ENCODE data around the gene C1orf216. TPM values are rescaled to one million over a fixed set of nuclear protein-coding genes. Genes with fewer than 3 reads are reported as not detected.

The C1orf216 gene
- total RNA-seq, 1 experiment from 2014 or later: 10.1 TPM

DNA sequence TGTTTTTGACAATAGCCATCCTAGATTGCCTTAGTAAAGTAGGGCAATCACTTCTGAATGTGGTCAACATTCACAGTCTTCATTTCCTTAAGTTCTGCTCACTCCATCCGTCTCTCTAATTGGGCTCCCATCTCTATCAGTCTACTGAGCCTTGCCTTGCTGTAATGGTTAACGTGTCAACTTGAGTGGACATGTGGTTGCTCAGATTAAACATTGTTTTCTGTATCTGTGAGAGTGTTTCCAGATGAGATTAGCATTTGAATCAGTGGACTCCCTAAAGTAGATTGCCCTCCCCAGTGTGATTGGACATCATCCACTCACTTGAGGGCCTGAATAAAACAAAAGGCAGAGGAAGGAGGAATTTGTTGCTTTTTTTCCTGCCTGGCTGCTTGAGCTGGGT, 26.4 kb downstream of the C1orf216 start:
- ChIA-PET POLR2A (no interaction called here), CTCF (interaction anchor here (1.0 kb wide), 1 partner anchor 23 kb away, joined by 3 read pairs; no protein-coding TSS in a partner anchor)
- Mint-ChIP-seq H3K9me3 (peaks cover 4% of the 10 kb centered on the region; the same call in 1 of the 2 replicates), H3K27ac (no peak overlapping the region), H3K27me3 (ENCODE audit: low read depth) (peaks cover 4% of the 10 kb centered on the region; the same call in 1 of the 2 replicates), H3K36me3 (no peaks in the 10 kb centered on the region), H3K4me1 (peaks cover 24% of the 10 kb centered on the region), H3K4me3 (no peak overlapping the region)
- TF ChIP-seq TCF7 (CRISPR knock-in tag; IDR thresholded peaks at IDR 0.05; ENCODE audit: low read depth) (no peak), NFATC4 (CRISPR knock-in tag; IDR thresholded peaks at IDR 0.05) (no peak), ZNF317 (CRISPR knock-in tag; IDR thresholded peaks at IDR 0.05; ENCODE audit: borderline replicate concordance, low read depth) (no peak), SP1 (CRISPR knock-in tag; conservative IDR thresholded peaks at IDR 0.05) (no peak), ELF4 (CRISPR knock-in tag; IDR thresholded peaks at IDR 0.05; ENCODE audit: low read depth) (no peak), ESRRA (CRISPR knock-in tag; IDR thresholded peaks at IDR 0.05; ENCODE audit: borderline replicate concordance) (no peak), SOX15 (CRISPR knock-in tag; IDR thresholded peaks at IDR 0.05) (no peak), ZNF396 (CRISPR knock-in tag; IDR thresholded peaks at IDR 0.05; ENCODE audit: borderline replicate concordance) (no peak)
- TF ChIP-seq, protein P1, sequence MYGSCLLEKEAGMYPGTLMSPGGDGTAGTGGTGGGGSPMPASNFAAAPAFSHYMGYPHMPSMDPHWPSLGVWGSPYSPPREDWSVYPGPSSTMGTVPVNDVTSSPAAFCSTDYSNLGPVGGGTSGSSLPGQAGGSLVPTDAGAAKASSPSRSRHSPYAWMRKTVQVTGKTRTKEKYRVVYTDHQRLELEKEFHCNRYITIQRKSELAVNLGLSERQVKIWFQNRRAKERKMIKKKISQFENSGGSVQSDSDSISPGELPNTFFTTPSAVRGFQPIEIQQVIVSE (CRISPR knock-in tag; IDR thresholded peaks at IDR 0.05; ENCODE audit: borderline replicate concordance): no peak
- TF ChIP-seq, protein P2, sequence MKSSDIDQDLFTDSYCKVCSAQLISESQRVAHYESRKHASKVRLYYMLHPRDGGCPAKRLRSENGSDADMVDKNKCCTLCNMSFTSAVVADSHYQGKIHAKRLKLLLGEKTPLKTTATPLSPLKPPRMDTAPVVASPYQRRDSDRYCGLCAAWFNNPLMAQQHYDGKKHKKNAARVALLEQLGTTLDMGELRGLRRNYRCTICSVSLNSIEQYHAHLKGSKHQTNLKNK (CRISPR knock-in tag; IDR thresholded peaks at IDR 0.05): no peak
- TF ChIP-seq, protein P3, sequence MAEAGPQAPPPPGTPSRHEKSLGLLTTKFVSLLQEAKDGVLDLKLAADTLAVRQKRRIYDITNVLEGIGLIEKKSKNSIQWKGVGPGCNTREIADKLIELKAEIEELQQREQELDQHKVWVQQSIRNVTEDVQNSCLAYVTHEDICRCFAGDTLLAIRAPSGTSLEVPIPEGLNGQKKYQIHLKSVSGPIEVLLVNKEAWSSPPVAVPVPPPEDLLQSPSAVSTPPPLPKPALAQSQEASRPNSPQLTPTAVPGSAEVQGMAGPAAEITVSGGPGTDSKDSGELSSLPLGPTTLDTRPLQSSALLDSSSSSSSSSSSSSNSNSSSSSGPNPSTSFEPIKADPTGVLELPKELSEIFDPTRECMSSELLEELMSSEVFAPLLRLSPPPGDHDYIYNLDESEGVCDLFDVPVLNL (CRISPR knock-in tag; IDR thresholded peaks at IDR 0.05; ENCODE audit: borderline replicate concordance, low read depth): no peak
- TF ChIP-seq, protein P4, sequence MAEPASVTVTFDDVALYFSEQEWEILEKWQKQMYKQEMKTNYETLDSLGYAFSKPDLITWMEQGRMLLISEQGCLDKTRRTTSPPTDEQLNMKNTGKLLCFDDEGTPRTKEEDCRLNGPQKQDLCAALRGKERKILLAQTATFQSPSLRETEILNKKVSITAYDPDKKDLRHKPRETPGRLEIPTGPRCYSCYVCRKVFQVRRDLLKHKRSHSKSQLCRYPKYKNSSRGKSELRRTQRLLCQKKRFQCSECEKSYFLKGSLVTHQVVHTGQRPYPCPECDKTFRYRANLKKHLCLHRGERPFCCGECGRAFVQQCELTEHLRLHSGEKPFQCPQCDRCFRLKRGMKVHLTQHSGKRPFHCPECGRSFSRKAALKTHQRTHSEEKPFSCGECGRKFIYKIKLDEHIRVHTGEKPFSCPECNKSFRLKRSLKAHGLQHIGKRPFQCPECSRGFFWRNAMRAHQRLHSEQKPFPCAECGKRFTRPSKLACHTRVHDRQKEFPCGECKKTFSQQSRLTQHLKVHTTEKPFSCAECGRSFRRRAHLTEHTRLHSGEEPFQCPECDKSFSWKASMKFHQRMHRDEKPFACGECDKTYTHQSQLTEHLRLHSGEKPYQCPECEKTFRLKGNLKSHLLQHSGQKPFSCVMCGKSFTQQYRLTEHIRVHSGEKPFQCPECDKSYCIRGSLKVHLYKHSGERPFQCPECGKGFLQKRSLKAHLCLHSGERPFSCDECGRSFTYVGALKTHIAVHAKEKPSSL (CRISPR knock-in tag; conservative IDR thresholded peaks at IDR 0.05): no peak
- DNase-seq (ENCODE audit: low spot score) (no peak), ATAC-seq (no peak)

DNA sequence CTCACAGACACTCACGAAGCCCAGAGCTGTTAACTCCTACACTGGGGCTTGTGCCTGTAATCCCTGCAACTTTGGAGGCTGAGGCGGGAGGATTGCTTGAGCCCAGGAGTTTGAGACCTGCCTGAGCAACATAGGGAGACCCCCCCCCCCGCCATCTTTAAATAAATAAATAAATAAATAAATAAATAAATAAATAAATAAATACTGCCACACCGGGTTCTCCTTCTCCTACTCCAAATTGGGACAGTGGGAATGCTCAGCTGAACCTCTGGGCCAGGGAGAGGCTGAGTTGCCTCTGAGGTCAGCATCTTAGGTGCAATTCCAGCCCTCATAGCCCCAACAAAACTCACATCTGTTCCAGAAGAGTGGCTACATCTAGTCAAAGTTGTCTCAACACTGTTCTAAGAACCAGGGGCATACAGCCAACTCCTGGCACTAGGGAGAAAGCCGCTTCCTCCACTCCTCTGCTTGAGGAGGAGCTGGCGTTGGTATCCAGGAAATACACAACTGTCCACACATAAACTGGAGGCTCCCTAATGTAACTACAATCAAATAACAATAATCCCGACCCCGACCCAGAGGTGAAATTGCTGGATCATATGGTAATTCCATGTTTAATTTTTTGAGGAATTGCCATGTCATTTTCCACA, 27.0 kb downstream of the C1orf216 start:
- H3K36me3 Mint-ChIP-seq: no peaks in the 10 kb centered on the region
- H3K27me3 Mint-ChIP-seq (ENCODE audit: low read depth): peaks cover 4% of the 10 kb centered on the region; the same call in 1 of the 2 replicates
- ChIA-PET CTCF (interaction anchor here (1.1 to 1.7 kb wide), 3 partner anchors 11 to 35 kb away, joined by 6 to 11 read pairs (median 7); no protein-coding TSS in a partner anchor), POLR2A (interaction anchor here (0.5 kb wide), 1 partner anchor 36 kb away, joined by 7 read pairs; no protein-coding TSS in a partner anchor)
- ATAC-seq: no peak
- H3K4me1 Mint-ChIP-seq: peaks cover 24% of the 10 kb centered on the region
- DNase-seq (ENCODE audit: low spot score): no peak
- no peak overlapping the region for H3K4me3 Mint-ChIP-seq
- no peak overlapping the region for H3K27ac Mint-ChIP-seq
- H3K9me3 Mint-ChIP-seq: peaks cover 4% of the 10 kb centered on the region; the same call in 1 of the 2 replicates
- TF ChIP-seq NFATC4 (CRISPR knock-in tag; IDR thresholded peaks at IDR 0.05) (no peak), TEAD1 (CRISPR knock-in tag; IDR thresholded peaks at IDR 0.05) (no peak), GRHL2 (CRISPR knock-in tag; IDR thresholded peaks at IDR 0.05; ENCODE audit: insufficient replicate concordance, severe bottlenecking) (no peak), CREM (CRISPR knock-in tag; IDR thresholded peaks at IDR 0.05) (no peak), ZBTB21 (CRISPR knock-in tag; IDR thresholded peaks at IDR 0.05; ENCODE audit: borderline replicate concordance) (no peak), TEAD4 (CRISPR knock-in tag; IDR thresholded peaks at IDR 0.05) (no peak), RELA (CRISPR knock-in tag; IDR thresholded peaks at IDR 0.05; ENCODE audit: borderline replicate concordance) (no peak), ZNF138 (CRISPR knock-in tag; conservative IDR thresholded peaks at IDR 0.05) (no peak), ZNF317 (CRISPR knock-in tag; IDR thresholded peaks at IDR 0.05; ENCODE audit: borderline replicate concordance, low read depth) (no peak), FOXP1 (CRISPR knock-in tag; IDR thresholded peaks at IDR 0.05; ENCODE audit: borderline replicate concordance) (no peak)
- TF ChIP-seq, protein P5, sequence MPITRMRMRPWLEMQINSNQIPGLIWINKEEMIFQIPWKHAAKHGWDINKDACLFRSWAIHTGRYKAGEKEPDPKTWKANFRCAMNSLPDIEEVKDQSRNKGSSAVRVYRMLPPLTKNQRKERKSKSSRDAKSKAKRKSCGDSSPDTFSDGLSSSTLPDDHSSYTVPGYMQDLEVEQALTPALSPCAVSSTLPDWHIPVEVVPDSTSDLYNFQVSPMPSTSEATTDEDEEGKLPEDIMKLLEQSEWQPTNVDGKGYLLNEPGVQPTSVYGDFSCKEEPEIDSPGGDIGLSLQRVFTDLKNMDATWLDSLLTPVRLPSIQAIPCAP (CRISPR knock-in tag; IDR thresholded peaks at IDR 0.05): no peak
- TF ChIP-seq, protein P6, sequence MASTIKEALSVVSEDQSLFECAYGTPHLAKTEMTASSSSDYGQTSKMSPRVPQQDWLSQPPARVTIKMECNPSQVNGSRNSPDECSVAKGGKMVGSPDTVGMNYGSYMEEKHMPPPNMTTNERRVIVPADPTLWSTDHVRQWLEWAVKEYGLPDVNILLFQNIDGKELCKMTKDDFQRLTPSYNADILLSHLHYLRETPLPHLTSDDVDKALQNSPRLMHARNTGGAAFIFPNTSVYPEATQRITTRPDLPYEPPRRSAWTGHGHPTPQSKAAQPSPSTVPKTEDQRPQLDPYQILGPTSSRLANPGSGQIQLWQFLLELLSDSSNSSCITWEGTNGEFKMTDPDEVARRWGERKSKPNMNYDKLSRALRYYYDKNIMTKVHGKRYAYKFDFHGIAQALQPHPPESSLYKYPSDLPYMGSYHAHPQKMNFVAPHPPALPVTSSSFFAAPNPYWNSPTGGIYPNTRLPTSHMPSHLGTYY (CRISPR knock-in tag; IDR thresholded peaks at IDR 0.05): no peak
- TF ChIP-seq, protein P7, sequence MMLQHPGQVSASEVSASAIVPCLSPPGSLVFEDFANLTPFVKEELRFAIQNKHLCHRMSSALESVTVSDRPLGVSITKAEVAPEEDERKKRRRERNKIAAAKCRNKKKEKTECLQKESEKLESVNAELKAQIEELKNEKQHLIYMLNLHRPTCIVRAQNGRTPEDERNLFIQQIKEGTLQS (CRISPR knock-in tag; conservative IDR thresholded peaks at IDR 0.05): no peak
- TF ChIP-seq, protein P8, sequence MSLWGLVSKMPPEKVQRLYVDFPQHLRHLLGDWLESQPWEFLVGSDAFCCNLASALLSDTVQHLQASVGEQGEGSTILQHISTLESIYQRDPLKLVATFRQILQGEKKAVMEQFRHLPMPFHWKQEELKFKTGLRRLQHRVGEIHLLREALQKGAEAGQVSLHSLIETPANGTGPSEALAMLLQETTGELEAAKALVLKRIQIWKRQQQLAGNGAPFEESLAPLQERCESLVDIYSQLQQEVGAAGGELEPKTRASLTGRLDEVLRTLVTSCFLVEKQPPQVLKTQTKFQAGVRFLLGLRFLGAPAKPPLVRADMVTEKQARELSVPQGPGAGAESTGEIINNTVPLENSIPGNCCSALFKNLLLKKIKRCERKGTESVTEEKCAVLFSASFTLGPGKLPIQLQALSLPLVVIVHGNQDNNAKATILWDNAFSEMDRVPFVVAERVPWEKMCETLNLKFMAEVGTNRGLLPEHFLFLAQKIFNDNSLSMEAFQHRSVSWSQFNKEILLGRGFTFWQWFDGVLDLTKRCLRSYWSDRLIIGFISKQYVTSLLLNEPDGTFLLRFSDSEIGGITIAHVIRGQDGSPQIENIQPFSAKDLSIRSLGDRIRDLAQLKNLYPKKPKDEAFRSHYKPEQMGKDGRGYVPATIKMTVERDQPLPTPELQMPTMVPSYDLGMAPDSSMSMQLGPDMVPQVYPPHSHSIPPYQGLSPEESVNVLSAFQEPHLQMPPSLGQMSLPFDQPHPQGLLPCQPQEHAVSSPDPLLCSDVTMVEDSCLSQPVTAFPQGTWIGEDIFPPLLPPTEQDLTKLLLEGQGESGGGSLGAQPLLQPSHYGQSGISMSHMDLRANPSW (CRISPR knock-in tag; conservative IDR thresholded peaks at IDR 0.05; ENCODE audit: low read depth): no peak

Data from WTC11 (cell line).